Stimulated activated CD8-positive, alpha-beta memory T cell treated with anti-CD3 and anti-CD28 coated beads, Interleukin-12 subunit alpha, Interleukin-12 subunit beta, amount 100 ng/mL, for 1 hour (primary cell): Measurements from ENCODE around the gene CXCL9.
"Not testable (repeated sequence)": the region's sequence is repeated elsewhere in the genome, so short reads cannot be mapped to it uniquely, and the experiment has no call there.

Experiments used
- DNase-seq: peaks from one replicate; pipeline ENCODE4 v3.0.0-alpha.2; 2020; ENCODE audit warnings: low read depth

Gene CXCL9

DNA sequence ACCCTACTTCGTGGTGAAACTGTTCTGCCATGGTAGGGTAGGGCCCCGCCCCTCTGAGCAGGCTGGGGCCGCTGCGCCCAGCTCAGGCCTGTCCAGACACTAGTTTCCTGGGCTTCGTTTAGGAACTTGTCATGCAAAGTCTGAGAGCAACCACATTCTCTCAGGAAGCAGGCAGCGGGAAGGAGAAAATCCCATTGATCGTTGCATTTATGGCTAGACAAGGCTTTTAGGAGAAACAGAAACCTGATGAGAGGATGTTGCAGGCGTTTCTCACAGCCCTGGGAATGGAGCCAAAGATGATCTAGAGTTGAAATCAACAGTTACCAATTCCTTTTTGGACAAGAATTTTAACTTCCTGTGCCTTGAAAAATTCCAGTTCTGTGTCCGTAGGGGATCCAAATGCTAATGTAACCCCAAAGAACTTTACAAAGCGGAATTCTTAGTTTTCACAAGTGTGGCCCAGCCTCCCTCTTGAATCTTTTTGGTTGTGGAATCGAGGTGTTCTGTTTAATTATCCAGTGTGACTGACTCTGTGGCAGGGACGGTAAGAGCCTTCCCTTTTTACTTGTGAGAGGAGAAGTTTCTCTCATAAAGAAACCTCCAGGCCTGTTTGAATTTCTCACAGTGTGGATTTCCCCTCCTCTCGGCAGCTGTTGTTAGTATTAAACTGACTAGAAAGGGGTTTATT, 4.5 kb upstream of the CXCL9 start:
- no peak for DNase-seq

DNA sequence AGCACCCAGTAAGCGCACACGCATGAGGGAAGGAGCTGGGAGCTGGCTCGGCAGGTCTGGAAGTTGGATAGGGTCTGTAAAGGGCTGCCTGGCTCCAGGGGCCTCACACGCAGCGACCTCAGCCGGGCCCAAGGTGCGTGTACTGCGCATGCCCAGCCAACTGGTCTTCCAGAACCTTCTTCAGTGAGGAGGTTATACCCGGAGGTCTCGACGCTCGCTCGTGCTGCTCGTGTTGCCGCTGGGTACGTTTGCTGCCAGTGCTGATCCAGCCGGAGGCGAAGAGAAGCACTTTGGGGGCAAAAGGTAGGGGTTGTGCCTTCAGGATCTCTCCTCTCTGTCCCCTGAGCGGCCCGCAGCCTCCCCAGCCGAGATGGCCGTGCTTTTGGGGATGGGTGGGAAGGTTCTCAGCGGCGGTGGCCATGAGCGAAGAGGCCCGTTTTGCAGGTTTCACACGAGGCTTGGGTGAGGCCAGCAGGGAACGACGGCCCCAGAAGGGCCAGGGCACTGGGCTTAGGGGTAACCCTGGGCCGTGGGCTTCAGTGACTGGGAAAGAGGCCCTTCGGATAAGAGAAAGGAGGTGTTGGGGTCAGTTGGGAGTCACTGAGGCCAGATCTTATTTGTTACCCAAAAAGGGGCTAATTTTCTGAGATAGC, 3.8 kb upstream of the CXCL9 start:
- no peak for DNase-seq

DNA sequence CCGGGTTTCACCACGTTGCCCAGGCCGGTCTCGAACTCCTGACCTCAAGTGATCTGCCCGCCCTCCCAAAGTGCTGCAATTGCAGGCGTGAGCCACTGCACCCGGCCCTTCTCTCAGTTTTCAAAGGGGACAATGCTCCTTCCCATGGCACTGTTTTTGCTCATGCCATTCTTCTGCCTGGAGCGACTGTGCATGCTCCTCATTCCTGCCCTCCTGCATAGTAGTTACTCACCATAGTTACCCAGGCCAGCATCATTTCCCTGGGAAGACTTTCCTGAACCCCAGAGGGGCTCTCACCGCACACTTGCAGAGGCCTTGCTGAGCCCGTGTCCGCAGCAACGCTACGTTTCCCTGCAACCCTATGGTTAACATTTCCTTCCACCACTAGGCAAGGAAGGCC, 3.3 kb upstream of the CXCL9 start:
- DNase-seq: no peak

DNA sequence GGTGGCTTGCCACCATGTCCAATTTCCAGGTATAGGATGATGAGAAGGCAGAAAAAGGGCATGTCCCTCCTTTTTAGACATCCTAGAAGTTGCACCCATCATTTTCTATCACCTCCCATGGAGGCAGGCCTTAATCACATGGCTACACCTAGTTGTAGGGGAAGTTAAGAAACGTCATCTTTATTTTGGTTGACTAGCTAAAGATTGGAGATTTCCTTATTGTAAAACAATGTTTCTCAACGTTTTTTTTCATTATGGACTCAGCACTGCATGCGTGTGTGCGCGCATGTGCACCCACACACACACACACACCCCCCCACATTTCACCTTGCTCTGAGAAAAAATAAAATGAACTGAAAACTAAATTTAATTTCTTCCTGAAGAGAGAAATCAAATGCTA, 2.0 kb upstream of the CXCL9 start:
- DNase-seq: no peak

DNA sequence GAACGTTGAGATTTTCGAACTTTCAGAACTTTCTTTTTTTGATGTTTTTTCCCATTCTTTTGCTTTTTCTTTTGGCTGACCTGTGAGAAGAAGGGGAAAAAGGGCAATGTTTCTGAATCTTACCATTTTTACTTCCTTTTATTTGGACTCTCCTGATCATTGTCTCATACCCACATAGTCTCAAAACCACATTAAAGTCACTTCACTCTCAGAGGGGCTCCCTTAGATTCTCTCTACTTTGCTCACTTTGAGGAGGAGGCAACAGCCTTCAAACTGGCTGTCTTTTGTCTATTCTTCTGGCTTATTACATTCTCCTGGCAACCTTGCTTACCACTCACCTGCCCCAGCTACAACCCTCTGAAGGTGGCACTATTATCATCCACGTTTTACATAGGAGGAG, 3.7 kb downstream of the CXCL9 start:
- DNase-seq: no peak

DNA sequence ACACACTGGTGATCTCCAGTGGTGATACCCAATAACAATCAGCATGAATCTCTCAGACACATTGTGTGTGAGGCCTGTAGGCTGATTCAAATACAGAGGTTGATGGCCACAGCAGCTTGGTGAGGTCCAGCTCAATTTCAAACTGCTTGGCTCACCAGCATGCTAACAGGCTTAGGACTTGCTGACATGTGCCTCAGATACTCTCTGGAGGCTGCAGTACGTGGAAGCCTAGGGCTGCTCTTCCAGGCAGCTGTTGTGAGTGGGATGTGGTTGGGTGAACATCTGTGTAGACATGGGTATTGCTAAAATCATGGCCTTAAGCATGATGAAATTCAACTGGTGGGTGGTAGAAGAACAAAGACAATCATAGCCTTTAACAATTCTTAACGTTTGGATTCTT, 4.3 kb downstream of the CXCL9 start:
- DNase-seq: no peak

DNA sequence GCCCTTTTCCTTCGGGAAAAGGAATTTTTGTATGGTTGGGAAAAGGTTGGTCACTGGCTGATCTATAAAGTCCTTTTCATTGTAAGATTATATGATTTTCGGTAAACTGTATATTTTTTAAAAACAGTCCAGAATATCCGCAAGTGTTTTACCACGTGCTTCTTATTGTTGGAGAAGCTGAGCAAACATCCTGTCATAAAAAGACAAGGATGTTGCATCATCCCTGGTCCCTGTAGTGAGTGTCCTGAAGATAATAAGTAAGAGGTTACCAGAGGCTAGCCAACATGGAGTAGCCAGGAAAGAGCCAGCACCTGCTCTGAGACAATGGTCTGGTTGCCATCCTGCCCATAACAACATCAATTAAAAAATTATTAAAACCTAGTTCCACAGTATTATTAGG, 5.1 kb downstream of the CXCL9 start:
- DNase-seq: no peak

DNA sequence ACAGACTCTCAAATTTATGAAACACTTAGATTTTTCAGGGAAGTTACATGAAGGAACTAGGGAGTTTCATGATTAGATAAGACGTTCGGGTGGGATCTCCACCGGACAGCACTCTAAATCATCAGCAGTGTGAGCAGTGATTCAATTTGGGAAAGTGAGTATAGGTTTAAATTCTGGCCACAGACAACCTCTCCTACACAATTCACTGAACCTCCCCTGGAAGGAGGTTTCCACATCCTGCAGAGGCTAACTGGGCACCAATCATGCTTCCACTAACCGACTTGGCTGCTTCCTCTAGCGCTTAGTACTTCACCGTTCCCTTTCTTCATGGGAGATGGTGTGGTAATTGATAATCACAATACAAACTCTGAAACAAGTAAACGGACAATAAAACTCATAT, 5.6 kb downstream of the CXCL9 start:
- no peak for DNase-seq

DNA sequence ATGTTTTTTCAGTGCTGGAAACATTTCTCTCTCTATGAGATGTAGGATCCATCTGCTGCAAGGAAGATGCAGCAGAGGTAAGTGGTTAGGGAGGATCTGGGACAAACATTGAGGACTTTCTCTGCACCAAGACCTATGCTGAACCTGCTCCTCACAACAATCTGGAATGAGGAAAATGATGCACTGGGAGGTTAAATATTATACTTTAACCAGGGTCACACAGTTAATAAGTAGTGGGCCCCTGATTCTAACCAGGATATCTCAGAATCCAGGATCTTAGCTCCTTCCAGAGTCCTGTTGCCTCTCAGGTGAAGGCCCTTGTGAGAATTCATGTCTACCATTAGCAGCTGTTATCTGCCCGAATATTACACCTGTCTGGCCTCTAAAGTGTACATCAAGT, 7.0 kb downstream of the CXCL9 start:
- DNase-seq: no peak

DNA sequence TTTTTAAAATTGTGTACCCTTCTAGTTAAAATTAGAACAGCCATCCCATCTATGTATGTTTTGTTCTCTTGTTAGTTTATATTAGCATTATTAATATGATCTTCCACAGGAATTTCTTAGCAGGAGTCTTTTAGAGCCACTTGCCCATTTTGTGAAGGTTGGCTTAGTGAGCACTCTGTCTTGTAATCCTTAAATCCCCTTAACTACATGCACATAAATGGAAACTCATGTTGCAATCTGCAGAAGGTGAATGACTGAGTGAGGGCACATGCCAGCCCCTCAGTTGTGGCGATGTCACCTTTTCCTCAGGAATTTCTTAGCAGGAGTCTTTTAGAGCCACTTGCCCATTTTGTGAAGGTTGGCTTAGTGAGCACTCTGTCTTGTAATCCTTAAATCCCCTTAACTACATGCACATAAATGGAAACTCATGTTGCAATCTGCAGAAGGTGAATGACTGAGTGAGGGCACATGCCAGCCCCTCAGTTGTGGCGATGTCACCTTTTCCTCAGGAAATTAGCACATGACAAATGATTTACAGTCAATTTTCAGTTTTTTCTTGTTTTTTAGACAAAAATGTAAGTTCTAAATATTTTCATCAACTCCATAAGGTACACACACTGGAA, 8.7 kb downstream of the CXCL9 start:
- not testable (repeated sequence) for DNase-seq

DNA sequence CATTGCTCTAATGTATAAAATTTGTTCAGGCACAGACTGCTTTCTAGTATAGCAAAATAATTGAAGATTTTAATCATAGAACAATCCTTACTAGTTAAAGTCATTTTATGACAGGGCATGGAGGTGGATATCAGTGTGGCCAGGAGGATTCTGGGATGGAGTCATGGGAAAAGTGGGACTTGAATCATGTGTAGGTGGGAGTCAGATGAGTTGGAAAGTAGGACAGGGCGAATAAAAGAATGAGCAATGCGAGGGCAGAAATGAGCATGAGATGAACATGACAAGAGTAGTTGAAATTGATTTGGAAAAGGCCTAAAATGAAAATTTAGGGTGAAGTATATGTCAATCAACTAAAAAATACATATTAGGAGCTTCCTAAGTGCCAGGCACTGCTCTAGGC, 9.4 kb downstream of the CXCL9 start:
- DNase-seq: no peak

DNA sequence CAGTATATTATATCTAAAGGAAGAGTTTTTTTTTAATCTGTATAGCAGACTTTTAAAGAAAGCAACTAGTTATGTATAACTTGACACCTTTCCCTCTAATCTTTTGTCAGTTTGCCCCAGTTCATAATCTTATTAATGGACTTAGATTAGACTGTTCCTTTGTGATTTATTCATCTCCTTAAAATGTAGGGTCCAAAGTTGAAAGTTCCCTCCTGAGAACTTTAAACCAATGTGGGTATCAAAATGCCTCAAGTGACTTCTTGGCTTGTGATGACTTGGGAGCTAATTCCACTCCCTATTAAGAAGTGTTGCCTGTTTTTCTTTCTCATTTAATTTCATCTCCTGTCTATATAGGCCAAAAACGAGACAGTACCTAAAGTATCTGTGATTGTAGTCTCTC, 10.2 kb downstream of the CXCL9 start:
- no peak for DNase-seq

DNA sequence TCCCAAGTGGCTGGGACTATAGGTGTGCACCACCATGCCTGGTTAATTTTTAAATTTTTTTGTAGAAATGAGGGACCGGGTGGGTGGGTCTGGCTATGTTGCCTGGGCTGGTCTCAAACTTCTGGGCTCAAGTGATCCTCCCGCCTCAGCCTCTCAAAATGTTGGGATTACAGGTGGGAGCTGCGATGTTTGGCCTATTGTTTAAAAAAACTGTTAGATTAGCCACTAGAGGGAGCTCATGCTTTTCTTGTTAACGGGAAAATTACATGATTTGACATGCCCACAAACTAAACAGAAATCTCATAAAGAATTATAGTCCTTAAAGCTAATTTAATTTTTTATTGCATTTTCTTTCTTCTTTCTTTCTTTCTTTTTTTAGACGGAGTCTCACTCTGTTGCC, 11.6 kb downstream of the CXCL9 start:
- DNase-seq: no peak

DNA sequence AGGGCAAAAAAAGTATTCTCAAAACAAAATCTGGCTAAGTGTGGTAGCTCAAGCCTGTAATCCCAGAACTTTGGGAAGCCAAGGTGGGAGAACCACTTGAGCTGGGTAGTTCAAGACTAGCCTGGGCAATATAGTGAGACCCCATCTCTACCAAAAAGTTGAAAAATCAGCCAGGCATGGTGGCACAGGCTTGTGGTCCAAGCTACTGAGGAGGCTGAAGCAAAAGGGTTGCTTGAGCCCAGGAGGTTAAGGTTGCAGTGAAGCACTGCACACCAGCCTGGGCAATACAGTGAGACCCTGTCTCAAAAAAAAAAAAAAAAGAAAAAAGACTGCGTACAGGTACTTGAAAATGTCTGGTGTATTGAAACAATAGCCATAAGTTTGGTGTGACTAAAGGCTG, 14.8 kb downstream of the CXCL9 start:
- DNase-seq: no peak

DNA sequence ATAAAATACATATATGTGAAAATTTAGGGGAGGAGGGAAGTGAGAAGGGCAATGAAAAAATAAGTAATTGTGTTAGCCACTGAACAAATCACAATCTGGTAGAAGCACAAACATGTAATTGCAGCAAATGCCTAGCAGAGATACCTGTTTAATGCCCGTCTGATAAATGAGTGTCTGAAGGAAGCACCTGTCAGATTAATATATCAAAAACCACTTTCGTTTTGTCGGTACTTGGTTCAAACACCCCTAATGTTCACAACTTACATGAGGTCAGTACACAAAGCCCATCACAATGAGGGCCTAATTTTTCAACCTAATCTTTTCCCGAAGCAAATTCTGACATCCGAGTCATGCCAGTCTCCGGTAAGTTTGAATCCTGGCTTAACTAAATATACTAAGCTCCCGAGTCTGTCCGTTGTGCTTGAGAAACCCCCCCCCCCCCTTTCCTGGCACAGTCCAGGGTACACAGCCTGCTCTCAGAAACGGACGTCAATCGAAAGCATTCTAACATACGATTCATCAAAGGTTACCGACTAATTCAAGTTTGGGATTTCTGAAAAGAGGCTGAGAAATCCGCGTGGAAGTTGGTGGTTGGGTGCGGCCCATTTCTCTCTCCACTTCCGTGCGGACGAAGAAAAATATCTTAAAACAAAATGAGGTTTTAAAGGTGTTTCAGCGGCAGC, 17.3 kb downstream of the CXCL9 start:
- no peak for DNase-seq

DNA sequence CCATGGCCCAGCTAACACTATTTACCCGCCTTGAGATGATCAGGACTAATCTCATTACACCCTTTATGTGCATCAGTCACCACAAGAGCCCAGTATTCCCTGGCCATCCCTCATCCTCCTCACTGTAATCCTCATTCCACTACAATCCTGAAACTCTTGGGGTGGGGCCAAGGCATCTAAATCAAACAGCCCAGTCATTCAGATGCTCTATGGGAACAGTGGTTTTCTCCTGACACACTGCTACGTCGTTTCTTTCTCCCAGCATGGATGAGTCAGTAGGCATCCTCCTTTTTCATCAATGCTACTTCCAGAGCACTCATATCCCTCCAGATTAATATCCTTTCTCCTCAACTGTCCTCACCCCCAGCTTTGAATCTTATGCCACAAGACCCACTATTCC, 22.2 kb downstream of the CXCL9 start:
- DNase-seq: no peak

DNA sequence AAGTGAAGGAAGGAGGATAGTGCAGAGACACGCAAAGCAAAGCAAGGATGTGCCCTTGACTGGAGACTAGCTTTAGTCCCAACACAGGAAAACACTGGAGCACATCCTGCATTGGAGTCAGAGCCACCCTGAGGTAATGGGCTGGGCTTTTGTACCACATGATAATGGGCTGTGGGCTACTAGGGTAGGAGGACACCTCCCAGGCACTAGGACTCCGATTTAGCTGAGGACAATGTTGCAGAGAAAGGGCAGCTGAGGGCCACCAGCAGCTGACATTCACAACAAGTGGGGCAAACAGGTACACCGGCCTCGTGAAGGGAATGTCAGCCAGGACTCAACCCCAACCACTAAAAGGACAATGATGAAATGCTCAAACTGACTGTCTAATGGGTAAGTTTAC, 26.7 kb downstream of the CXCL9 start:
- DNase-seq: no peak

DNA sequence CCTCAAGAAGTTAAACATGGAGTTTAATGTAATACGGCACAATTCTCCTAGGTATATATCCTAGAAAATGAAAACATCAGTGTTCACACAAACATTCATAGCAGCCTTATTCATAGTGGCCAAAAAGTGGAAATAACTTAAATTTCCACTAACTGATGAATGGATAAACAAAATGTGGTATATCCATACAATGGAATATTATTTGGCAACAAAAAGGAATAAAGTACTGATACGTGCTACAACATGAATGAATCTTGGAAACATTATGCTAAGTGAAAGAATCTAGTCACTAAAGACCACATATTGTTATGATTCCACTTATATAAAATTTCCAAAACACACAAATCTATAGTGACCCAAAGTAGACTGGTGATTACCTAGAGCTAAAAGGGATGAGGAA, 31.1 kb downstream of the CXCL9 start:
- DNase-seq: no peak

DNA sequence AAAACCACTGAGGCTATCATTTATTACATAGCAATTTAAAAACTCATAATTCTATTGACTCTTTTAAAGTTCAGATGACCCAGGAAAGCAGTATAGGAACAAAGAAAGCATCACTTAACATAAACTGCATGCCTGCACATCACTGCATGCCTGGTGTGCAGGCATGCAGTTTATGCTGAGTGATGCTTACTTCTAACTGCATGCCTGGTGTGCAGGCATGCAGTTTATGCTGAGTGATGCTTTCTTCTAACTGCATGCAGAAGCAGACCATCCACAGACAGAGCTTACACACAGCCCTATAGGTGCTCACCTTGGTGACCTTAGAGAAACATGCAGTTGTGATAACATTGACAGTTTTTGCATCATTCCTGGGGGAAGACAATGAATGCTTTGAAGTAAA, 33.5 kb downstream of the CXCL9 start:
- DNase-seq: no peak

DNA sequence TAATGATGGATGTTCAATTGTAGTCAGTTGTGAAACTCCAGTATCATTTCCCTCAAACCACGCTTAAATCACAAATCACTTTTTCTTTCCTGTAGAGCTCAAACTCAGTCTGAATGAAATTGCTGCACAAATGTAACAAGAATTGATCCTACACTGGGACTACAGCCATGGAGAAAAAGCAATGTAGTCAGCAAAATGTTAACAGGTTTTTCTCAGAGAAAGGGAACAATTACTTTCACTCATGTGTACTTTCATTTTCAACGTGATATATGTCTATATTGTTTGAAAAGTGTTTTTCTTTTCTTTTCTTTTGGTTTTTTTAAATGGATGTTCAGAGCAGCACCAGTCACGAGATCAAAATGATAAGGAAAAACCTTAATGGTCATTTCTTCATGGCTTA, 39.2 kb downstream of the CXCL9 start:
- no peak for DNase-seq

DNA sequence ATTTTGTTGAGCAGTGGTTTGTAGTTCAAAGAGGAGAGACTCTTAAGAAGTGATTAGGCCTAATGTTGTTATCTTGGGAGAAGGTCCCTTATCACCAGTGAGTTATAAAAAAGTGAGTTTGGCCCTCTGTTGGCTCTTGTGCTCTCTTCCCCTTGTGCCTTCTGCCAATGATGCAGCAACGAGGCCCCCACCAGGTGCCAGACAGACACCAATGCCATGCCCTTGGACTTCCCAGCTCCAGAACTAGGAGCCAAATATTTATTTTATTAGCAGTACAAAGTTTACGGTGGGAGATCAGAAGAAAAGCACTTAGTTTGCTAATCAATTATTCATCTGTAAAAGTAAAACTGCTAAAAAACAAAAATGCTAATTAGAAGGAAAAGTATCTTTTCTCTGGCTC, 43.8 kb downstream of the CXCL9 start:
- no peak for DNase-seq

DNA sequence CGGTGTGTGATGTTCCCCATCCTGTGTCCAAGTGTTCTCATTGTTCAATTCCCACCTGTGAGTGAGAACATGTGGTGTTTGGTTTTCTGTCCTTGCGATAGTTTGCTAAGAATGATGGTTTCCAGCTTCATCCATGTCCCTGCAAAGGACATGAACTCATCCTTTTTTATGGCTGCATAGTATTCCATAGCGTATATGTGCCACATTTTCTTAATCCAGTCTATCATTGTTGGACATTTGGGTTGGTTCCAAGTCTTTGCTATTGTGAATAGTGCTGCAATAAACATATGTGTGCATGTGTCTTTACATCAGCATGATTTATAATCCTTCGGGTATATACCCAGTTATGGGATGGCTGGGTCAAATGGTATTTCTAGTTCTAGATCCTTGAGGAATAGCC, 45.2 kb downstream of the CXCL9 start:
- not testable (repeated sequence) for DNase-seq

DNA sequence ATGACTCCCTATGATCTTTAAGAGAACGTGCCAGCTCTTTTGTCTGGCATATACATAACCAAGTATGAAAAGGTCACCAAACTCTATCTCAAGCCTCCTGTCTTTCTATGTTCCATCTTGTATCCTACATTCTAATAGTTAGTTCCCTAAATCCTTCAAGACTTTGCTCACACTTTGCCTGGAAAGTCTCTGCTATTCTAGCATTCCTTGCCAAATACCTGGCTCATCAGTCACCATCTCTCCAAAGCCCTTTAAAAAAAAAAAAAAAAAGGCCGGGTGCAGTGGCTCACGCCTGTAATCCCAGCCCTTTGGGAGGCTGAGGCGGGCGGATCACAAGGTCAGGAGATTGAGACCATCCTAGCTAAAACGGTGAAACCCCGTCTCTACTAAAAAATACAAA, 48.8 kb downstream of the CXCL9 start:
- not testable (repeated sequence) for DNase-seq
